Measurements from ENCODE around the gene DMD. TPM values are rescaled to one million over a fixed set of nuclear protein-coding genes. Genes with fewer than 3 reads are reported as not detected.
"Not testable (repeated sequence)": the region's sequence is repeated elsewhere in the genome, so short reads cannot be mapped to it uniquely, and the experiment has no call there.

Gene DMD
- total and polyA plus RNA-seq, 2 of the 13 experiments (the other 11 are each of a cell fraction or from before 2014, with no cell fraction given), result 17.6 to 25.9 TPM

DNA sequence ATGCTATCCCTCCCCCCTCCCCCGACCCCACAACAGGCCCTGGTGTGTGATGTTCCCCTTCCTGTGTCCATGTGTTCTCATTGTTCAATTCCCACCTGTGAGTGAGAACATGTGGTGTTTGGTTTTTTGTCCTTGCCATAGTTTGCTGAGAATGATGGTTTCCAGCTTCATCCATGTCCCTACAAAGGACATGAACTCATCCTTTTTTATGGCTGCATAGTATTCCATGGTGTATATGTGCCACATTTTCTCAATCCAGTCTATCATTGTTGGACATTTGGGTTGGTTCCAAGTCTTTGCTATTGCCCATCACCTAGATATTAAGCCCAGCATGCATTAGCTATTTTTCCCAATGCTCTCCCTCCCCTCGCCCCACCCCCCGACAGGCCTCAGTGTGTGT is 1627.5 kb downstream of the DMD start:
- H3K9me3 ChIP-seq (ENCODE audit: low read length); BruUV-seq (replicated peaks); DNase-seq (ENCODE audit: low spot score); ATAC-seq; H3K4me1 ChIP-seq (ENCODE audit: insufficient read depth, low read length); in situ Hi-C loops (cut with HindIII; ENCODE audit: extremely low pct_ligation_motif_present, low pct_unique_long_range_greater_than_20kb); H2AFZ ChIP-seq (ENCODE audit: low read length); H3K27ac ChIP-seq (ENCODE audit: extremely low read length, insufficient read depth, low read length); CTCF ChIA-PET (ENCODE audit: low intra/inter-chr PET ratio, low total read pairs); H3K4me3 ChIP-seq (replicated peaks in 1 of 3; ENCODE audit: insufficient read depth in 1 of 3, low read depth in 2 of 3, low read length in 3 of 3); H3K79me2 ChIP-seq (ENCODE audit: insufficient read depth, low read length); POLR2A ChIA-PET; H3K27me3 ChIP-seq (ENCODE audit: control insufficient read depth in 1 of 2, insufficient read depth in 2 of 2, low read length in 2 of 2); FAIRE-seq; H4K20me1 ChIP-seq (ENCODE audit: insufficient read depth, low read length); H3K4me2 ChIP-seq (ENCODE audit: low read depth, low read length); H3K9ac ChIP-seq (ENCODE audit: insufficient read depth, low read depth, low read length); H3K36me3 ChIP-seq (replicated peaks in 1 of 2; ENCODE audit: control insufficient read depth in 1 of 2, insufficient read depth in 2 of 2, low read length in 2 of 2); intact Hi-C loops (cut with micrococcal nuclease; ENCODE audit: unreplicated experiment): not testable (repeated sequence)
- WGBS (ENCODE audit: low lambda C conversion rate), result 53% methylated on average over 3 of the region's 3 CpGs

DNA sequence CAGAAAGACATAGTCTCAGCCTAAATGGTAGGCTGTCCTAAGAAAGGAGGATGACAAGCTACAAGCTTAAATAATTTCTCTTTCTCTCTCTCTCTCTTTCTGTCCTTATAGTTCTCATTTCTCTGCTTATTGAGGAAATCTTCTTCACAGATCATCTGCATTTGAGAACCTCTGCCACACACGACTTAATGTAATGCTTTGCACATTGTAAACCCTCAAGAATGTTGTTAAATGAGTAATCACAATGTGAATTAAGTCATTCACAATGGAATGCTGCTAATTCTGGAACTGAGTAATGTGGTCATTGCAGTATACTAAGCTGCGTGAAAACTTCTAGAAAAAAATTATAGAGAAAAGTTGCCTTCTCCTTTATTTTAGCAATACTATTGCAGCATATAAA is 1630.6 kb downstream of the DMD start:
- ChIA-PET CTCF (ENCODE audit: low intra/inter-chr PET ratio, low total read pairs) (no interaction called here), POLR2A (no interaction called here)
- intact Hi-C loops (cut with micrococcal nuclease; ENCODE audit: unreplicated experiment) (no loop called here), in situ Hi-C loops (cut with HindIII; ENCODE audit: extremely low pct_ligation_motif_present, low pct_unique_long_range_greater_than_20kb) (no loop called here)
- Histone ChIP-seq H4K20me1 (ENCODE audit: insufficient read depth, low read length) (no peaks in the 10 kb centered on the region), H3K27ac (ENCODE audit: extremely low read length, insufficient read depth, low read length) (no peak overlapping the region), H2AFZ (ENCODE audit: low read length) (no peak overlapping the region), H3K4me3 (replicated peaks in 1 of 3; ENCODE audit: insufficient read depth in 1 of 3, low read depth in 2 of 3, low read length in 3 of 3) (no peak overlapping the region), H3K9ac (ENCODE audit: insufficient read depth, low read depth, low read length) (no peak overlapping the region), H3K79me2 (ENCODE audit: insufficient read depth, low read length) (no peaks in the 10 kb centered on the region), H3K36me3 (replicated peaks in 1 of 2; ENCODE audit: control insufficient read depth in 1 of 2, insufficient read depth in 2 of 2, low read length in 2 of 2) (no peaks in the 10 kb centered on the region), H3K27me3 (ENCODE audit: control insufficient read depth in 1 of 2, insufficient read depth in 2 of 2, low read length in 2 of 2) (no peaks in the 10 kb centered on the region), H3K4me1 (ENCODE audit: insufficient read depth, low read length) (no peaks in the 10 kb centered on the region), H3K4me2 (ENCODE audit: low read depth, low read length) (no peak overlapping the region), H3K9me3 (ENCODE audit: low read length) (no peaks in the 10 kb centered on the region)
- BruUV-seq (replicated peaks), result no TSS peak
- FAIRE-seq, result no peak
- no peak for TF ChIP-seq ZNF720 (CRISPR knock-in tag; IDR thresholded peaks at IDR 0.05)
- TF ChIP-seq MATR3 (CRISPR knock-in tag; IDR thresholded peaks at IDR 0.05), result no peak
- TF ChIP-seq, protein P1, sequence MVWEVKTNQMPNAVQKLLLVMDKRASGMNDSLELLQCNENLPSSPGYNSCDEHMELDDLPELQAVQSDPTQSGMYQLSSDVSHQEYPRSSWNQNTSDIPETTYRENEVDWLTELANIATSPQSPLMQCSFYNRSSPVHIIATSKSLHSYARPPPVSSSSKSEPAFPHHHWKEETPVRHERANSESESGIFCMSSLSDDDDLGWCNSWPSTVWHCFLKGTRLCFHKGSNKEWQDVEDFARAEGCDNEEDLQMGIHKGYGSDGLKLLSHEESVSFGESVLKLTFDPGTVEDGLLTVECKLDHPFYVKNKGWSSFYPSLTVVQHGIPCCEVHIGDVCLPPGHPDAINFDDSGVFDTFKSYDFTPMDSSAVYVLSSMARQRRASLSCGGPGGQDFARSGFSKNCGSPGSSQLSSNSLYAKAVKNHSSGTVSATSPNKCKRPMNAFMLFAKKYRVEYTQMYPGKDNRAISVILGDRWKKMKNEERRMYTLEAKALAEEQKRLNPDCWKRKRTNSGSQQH (CRISPR knock-in tag; IDR thresholded peaks at IDR 0.05; ENCODE audit: low read depth), result no peak
- TF ChIP-seq PCBP2 (optimal IDR thresholded peaks at IDR 0.05; ENCODE audit: low read depth, low read length, poor library complexity, severe bottlenecking), result no peak
- TF ChIP-seq STAG1 (CRISPR knock-in tag; IDR thresholded peaks at IDR 0.05), result no peak
- no peak for TF ChIP-seq ZNF644 (CRISPR knock-in tag; IDR thresholded peaks at IDR 0.05; ENCODE audit: low read depth)
- TF ChIP-seq, protein P2, sequence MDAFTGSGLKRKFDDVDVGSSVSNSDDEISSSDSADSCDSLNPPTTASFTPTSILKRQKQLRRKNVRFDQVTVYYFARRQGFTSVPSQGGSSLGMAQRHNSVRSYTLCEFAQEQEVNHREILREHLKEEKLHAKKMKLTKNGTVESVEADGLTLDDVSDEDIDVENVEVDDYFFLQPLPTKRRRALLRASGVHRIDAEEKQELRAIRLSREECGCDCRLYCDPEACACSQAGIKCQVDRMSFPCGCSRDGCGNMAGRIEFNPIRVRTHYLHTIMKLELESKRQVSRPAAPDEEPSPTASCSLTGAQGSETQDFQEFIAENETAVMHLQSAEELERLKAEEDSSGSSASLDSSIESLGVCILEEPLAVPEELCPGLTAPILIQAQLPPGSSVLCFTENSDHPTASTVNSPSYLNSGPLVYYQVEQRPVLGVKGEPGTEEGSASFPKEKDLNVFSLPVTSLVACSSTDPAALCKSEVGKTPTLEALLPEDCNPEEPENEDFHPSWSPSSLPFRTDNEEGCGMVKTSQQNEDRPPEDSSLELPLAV (CRISPR knock-in tag; conservative IDR thresholded peaks at IDR 0.05; ENCODE audit: low read depth), result no peak
- TF ChIP-seq ATRX (CRISPR knock-in tag; IDR thresholded peaks at IDR 0.05; ENCODE audit: borderline replicate concordance), result no peak
- no peak for TF ChIP-seq ZSCAN25 (CRISPR knock-in tag; IDR thresholded peaks at IDR 0.05)
- TF ChIP-seq MYC (CRISPR knock-in tag; IDR thresholded peaks at IDR 0.05; ENCODE audit: borderline replicate concordance), result no peak
- TF ChIP-seq, protein P3, sequence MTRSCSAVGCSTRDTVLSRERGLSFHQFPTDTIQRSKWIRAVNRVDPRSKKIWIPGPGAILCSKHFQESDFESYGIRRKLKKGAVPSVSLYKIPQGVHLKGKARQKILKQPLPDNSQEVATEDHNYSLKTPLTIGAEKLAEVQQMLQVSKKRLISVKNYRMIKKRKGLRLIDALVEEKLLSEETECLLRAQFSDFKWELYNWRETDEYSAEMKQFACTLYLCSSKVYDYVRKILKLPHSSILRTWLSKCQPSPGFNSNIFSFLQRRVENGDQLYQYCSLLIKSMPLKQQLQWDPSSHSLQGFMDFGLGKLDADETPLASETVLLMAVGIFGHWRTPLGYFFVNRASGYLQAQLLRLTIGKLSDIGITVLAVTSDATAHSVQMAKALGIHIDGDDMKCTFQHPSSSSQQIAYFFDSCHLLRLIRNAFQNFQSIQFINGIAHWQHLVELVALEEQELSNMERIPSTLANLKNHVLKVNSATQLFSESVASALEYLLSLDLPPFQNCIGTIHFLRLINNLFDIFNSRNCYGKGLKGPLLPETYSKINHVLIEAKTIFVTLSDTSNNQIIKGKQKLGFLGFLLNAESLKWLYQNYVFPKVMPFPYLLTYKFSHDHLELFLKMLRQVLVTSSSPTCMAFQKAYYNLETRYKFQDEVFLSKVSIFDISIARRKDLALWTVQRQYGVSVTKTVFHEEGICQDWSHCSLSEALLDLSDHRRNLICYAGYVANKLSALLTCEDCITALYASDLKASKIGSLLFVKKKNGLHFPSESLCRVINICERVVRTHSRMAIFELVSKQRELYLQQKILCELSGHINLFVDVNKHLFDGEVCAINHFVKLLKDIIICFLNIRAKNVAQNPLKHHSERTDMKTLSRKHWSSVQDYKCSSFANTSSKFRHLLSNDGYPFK (CRISPR knock-in tag; IDR thresholded peaks at IDR 0.05; ENCODE audit: borderline replicate concordance), result no peak
- TF ChIP-seq ZBTB42 (CRISPR knock-in tag; IDR thresholded peaks at IDR 0.05), result no peak
- no peak for TF ChIP-seq DMAP1 (CRISPR knock-in tag; IDR thresholded peaks at IDR 0.05)
- TF ChIP-seq ZNF251 (CRISPR knock-in tag; IDR thresholded peaks at IDR 0.05), result no peak
- 0% methylated on average over 2 of the region's 2 CpGs for WGBS (ENCODE audit: low lambda C conversion rate)
- DNase-seq (ENCODE audit: low spot score), result no peak
- no peak for ATAC-seq

Data from HepG2 (cell line).